22Rv1 (cell line): ENCODE results near the gene GABRB1.

Experiments used
- ZFX ChIP-seq: fragments of 450-650 bp; IDR thresholded peaks from 2 replicates; pipeline ENCODE4 v1.6.1; 2017; ENCODE audit warnings: antibody characterized with exemption, borderline replicate concordance
- TF ChIP-seq, protein P1 (sequence below): fragments of 450-650 bp; IDR thresholded peaks from 2 replicates; pipeline ENCODE4 v1.5.1; 2017; ENCODE audit warnings: mild to moderate bottlenecking

- TF ChIP-seq, protein P1, sequence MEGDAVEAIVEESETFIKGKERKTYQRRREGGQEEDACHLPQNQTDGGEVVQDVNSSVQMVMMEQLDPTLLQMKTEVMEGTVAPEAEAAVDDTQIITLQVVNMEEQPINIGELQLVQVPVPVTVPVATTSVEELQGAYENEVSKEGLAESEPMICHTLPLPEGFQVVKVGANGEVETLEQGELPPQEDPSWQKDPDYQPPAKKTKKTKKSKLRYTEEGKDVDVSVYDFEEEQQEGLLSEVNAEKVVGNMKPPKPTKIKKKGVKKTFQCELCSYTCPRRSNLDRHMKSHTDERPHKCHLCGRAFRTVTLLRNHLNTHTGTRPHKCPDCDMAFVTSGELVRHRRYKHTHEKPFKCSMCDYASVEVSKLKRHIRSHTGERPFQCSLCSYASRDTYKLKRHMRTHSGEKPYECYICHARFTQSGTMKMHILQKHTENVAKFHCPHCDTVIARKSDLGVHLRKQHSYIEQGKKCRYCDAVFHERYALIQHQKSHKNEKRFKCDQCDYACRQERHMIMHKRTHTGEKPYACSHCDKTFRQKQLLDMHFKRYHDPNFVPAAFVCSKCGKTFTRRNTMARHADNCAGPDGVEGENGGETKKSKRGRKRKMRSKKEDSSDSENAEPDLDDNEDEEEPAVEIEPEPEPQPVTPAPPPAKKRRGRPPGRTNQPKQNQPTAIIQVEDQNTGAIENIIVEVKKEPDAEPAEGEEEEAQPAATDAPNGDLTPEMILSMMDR = no peak
- TF ChIP-seq ZFX = no peak
Observed at GRCh38 chr4:47217884-47218283, 186.5 kb downstream of the GABRB1 start.
